ENCODE results near the gene DGCR2.

DGCR2 gene

DNA sequence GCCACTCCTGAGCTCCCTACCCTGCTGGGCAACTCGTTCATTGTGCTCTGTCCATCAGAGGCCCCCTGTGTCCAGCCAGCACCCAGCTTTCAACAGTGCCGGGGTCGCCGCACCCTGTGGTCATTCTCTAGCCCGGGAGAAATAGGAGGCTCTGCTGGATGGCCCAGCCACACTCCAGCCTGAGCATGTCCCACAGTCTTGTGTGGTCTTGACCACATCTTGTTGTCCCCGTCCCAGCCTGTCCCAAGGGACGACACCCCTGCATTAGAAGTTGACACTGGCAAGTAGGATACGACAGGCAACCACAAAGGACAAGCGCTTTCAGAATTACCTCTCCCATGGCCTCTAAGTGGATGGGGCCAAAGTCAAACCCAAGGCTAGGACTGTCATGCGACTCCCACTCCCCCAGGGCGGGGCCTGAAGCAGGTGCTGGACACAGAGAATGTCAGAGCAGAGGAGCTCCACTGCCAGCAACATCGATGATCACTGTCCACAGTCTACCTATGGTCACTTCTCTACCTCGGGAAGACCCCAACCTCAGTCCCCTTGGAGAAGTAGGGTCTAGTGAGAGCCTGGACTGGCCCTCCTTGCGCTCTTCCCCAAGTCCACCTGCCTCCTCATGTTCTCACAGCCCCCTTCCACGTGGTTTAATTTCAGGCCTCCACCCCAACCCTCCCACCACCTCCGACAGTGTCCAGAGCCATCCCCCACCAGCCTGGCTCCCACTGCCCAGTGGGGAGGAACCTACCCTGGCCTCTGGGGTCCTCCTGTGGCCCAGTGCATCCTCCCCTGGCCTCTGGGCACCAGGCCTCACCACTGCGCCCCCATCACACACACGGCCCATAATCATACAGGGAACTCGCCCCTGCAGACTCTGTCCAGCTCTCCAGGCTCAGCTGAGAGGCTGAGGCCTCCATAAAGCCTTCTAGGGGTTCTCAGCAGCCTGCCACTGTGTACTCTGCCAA is 4.4 kb upstream of the DGCR2 start:
- no peak for FAIRE-seq

DNA sequence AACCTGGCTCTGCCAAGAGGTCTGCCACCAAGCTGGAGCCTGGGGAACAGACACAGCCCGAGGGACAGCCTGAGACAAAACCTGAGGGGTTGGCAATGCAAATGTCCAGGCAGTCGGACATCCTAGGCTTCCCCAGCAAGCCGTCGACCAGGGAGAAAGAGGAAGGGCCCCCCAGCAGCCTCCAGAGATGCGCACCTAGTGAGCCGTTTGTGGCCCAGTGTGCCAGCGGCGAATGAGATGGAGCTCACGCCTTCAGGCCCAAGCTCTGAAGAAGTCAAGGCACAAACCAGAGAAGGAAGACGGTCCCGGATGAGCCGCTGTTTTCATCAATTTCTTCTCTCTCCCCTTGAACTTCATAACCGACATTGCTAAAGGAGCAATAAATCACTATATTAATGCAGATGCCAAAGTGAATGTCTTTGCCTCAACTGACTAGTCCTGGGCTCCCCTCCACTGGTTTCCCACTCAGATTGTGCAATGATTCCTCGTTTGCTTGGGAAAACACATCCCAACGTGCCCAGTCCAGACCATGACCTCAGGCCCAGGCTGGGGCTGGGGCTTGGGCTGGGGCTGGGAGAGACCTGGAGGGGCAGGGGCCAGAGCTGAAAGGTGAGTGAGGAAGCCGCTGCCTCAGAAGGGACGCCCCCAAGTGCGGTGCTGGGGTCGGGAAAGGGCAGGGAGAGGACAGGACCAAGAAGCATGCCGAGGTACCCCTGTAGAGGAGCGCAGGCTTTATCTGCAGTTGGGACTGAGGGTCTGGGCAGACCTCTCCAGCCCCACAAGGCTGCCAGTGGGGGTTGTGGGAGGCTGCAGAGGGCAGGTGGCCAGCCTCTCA is 3.5 kb upstream of the DGCR2 start:
- FAIRE-seq: no peak

DNA sequence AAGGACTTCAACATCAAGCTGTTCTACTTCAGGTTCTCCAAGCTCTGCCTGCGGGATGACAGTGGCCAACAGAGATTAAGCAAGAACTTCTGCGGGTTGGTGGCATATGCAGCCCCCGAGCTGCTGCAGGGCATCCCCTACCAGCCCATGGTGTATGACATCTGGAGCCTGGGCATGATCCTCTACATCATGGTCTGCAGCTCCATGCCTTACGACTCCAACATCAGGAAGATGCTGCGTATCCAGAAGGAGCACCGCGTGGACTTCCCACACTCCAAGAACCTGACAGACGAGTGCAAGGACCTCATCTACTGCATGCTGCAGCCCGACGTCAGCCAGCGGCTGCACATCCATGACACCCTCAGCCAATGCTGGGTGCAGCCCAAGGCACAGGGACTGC is 2.8 kb upstream of the DGCR2 start:
- FAIRE-seq: no peak

DNA sequence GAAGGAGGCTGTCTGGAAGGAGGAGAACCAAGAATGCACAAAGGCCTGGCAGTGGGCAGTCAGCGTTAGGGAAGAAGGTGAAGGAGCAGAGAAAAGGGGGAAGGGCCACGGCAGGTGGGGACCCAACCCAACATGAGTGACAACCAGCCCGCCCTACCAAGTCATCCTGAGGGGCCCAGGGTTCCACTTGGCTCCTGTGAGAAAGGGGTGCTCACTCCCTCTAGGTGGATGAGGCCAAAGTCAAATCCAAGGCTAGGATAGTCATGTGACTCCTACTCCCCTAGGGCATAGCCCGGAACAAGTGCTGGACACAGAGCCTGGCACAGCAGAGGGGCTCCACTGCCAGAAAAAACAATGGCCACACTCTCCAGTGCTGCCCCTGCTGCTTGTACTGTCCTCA is 2.2 kb upstream of the DGCR2 start:
- no peak for FAIRE-seq

DNA sequence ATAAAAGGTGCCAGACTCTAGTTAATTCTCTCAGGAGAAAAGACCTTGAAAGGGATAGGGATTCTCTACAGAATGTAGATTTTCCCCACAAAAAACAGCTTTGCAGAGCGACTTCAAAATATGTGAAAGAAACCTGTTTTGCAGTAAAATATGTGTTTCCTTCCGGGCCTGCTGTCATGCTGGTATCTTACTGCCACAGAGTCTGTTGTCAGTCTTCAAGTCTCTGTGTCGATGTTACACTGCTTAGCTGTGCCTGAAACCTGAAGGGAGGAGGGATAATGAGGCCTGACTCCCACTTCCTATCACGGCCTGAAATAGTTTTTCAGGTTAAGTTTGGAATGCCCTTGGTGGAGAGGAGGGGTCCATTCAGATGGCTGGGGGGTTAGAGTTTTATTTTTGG is 1.7 kb upstream of the DGCR2 start:
- no peak for FAIRE-seq

DNA sequence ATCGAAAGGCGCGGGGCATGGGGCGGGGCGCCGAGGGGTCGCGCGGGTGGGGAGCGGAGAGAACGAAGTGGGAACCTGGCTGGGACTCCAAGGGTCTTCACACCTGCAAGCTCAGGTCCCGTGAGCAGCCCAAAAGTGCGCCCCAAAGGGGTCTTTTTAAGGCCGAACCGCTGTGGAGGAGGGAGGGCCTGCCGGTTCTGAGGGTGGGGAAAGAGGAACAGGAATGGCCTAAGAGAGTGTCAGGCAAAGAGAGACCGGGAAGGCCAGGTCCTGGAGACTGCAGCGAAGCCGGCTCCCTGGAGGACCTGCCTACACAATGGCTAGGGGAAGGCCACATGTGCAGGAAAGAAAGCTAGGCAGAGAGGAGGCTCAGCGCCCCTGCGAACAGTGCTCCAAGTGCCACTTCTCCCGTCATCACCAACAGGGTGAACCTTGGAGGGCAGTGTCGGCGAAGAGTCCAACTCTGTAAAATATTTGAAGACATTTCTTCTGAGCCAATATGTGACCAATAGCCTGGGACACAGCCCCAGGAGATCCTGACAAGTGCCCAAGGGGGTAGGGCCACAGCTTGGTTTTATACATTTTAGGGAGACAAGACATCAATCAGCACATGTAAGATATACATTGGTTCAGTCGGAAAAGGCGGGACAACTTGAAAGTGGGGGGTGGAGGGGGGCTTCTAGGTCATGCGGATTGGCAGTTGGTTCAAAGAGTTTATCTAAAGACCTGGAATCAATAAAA is 710 bp upstream of the DGCR2 start:
- FAIRE-seq: no peak

DNA sequence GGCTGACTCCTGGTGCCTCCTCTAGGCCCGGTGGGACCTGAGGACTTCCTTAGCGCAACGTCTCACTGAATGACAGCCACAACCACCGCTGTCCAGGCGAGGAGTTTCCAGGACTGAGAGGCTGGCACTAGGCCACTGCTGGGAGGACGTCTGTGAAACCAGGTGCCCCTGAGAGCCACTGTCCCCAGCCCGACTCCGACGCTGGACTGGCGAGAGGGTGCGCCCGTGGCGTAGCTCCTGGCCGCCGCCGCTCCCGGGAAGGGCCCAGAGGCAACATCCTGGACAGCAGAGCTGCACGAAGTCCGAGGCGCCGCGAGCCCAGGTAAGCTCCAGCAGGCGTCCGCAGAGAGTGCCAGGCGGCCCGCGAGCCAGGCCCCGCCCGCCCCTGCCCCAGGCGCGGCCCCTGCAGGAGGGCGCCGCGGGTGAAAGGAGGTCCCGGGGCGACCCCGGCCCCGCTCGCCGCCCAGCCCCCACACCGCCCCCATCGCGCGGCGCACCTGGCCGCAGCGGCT is 525 bp downstream of the DGCR2 start:
- FAIRE-seq: no peak

DNA sequence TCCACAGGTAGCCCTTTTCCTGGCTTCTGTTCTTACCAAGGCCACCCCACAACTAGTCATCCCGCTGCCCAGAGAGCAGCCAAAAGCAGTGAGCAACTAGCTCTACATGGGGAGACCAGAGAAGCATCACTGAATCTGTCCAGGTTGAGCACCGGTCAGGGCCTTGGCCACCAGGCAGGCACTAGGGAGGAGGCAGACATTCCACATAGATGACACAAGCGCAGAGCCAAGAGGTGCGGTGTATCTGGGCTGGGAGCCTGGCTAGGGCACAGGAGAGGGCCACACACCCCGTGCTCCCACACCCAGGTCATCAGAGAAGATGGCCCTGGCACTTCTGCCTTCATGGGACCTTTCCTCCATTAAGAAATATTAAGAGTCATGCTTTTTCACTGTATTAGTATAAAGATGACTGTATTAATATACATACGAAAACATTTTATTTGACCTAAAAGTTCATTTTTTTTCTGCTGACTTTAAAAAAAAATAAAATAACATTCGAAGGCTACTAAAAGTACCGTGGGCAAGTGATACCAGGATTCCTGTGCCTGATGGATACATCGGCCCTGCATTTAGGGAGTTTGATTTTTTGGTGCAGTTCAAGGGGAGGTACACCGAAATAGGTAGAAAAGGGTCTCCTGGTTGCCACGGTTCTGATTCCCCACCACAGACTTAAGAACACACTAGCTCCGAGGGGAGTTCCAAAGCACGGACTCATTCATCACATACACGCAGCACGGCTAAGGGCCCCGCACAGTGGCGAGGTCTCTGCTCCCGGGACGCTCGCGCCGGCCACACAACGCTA is 1.2 kb downstream of the DGCR2 start:
- FAIRE-seq: no peak

DNA sequence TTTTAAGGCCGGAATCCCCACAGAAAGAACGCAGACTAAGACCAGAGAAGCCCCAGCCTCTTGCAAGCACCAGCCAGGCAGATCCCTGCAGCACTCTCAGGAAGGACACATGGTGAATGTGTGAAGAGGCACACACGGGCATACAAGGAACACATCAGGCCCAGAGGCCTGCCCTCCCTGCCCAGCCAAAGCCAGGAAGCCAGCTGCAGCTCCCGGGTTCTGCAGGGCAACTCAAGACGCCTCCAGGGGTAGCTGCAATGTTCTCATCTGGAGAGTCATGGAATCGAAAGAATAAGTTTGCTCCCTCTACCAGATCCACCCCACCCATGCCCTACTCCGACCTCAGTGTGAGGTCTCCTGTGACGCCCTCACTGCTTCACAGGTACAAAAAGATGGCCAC is 2.3 kb downstream of the DGCR2 start:
- no peak for FAIRE-seq

DNA sequence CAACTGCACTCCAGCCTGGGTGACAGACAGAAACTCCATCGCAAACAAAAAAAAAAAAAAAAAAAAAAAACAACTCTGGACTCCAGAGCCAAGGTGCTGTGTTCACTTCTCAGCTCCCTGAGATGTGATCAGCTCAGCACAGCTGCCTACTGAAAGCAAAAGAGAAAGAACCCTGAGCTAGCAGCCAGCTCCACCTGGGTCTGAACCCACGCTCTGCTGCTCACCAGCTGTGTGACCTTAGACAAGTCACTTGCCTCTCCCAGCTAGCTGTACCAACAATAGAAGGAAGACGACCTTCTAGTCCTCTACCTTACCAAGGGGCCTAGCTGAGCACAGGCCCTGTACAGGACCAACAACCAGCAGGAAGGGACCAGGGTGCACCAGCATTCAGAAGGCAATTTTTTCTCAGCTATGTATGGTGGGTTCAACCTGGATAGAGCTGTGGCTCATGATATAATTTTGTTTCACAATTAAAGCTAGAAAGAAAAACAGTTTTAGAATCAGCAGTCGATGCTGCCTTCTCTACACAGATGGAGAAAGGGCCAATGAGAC is 3.8 kb downstream of the DGCR2 start:
- FAIRE-seq: no peak

DNA sequence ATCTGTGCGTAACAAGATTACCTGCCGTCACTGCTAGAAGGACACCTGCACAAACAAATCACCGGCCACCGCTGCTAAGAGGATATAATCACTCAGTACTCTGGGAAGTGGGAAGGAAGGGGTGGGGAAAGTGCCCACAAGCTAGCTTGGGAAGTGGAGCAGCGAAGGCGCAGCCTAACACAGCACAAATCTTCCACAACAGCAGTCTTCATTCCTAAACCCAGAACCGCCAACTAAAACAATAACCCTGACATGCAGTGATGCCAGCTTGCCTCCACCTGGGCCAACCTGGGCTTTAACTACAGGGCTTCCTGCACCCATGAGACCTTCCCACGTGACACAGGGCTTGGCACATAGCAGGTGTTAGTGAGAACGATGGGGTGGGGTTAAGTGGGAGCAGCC is 5.1 kb downstream of the DGCR2 start:
- no peak for FAIRE-seq

DNA sequence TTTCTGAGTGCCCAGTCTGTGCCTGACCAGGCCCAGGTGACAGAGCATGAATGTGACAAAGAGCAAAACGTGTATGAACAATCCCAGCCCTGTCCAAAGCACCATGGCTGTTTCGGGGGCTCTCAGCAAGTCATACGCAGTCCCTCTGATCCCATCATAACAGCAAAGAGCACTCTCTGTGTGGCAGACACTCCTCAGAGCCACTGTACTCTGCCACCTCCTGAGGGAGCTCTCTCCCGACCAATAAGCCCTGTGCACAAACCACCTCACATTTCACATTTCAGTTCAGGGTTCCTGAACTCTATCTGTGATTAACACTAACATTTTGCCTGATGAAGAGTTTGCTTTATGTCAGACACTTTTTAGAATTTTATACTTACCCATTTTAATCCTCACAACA is 6.6 kb downstream of the DGCR2 start:
- FAIRE-seq: no peak

DNA sequence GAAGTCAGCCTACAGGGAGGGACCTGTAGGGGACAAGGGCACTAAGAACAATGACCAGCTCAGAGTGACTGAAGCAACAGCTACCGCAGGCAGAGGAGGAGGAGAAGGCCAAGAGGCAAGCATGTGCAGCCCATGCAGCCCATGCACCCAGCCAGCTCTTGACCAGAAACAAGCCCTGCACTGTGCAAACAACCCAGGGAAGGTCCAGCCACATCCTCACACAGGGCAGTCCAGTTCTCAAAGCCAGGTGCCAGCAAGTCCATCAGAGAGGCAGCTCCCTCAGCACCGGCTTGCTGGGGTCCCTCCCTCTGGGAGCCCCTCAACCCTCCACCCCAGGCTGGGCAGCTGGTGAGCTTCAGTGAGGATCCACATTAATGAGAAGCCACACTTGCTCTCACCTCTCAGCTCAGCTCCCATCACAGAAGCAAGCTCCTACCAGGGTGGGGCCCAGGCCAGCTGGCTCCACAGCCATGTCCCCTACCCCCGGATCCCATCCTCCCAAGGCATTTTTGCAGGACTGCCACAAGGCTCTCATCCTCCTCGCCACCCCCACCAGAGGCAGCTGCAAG is 7.1 kb downstream of the DGCR2 start:
- no peak for FAIRE-seq

DNA sequence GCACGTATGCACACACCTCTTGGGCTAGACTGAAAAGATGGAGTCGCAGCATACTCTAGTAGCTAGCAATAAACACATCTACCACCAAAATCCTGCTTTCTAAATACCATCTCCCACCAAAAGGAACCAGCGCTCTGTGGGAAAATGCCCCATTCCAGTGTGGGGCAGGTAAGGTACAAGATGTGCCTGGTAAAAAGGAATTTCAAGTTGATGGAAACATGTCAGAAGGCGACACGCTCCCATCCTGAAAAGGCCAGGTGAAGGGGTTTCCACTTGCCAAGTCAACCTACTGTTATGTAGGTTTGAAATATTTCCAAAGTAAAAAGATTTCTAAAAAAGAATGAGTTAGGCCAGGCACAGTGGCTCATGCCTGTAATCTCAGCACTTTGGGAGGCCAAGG is 8.8 kb downstream of the DGCR2 start:
- FAIRE-seq: no peak

DNA sequence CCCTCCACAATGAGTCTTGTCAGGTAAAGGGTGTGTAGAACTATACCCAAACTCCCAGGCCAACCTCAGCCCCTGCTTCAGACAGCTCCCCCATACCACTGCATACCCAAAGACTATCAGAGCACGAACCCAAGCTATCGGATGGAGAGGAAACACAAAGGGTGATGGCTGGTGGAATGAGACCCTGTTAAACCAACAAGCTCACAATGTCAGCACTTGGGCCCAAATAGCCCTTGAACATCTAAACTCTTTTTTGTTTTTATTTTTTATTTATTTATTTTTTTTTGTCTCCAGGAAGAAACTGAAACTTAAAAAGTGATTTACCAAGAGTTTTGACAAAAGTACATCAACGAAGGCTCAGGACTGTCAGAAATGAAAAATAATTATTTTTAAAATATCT is 10.6 kb downstream of the DGCR2 start:
- no peak for FAIRE-seq

DNA sequence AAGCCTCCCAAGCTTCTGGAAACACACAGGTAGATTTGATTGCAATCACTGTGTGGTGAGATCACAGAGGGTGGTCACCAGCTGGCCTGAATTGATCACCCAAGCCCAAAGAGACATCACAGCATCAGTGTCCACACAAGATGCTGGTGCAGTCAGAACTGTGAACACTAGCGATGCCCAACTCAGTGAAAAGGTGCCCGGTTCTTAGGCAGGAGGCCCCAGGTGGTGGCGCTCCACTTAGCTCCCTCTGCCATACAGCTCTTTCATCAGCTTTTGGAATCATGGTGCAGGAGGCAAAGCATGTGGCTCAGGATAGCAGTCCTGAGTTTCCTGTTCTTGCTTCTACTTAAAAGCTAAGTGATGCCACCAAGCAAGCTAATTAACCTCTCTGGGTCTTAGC is 11.1 kb downstream of the DGCR2 start:
- FAIRE-seq: no peak

DNA sequence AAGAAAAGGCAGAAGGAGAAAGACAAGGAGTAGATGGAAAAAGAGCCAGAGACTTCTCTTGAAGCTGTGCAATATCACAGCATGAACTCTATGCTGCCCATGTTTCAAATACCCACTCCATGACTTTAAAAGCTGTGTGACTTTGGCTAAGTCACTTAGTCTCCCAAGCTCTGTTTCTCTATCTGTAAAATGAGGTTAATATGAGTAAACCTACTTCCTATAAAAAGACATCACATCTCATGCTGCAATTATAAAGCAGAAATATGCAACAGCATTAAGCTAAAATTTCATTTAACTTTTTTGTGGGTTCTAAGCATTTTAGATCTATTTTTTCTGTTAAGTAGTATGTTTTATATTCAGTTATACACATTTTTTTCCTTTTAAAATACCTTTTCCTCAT is 11.6 kb downstream of the DGCR2 start:
- no peak for FAIRE-seq

DNA sequence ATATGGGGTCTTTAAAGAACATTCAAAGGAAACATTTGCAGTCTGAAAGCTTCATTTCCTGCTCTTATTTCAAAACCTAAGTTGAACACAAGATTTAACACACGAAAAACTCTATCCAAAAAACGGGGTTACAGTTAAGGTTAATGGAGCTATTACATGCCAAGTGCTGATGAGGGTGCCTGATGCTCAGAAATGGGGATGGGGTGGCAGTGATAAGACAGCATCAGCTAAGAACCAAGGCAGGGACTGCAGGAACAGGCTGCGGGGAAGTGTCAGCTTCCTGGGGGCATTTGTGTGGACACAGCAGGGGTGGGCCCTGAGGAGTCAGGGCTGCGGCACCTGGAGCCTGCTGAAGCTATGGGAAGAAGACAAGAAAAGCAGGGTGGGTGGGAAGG is 12.2 kb downstream of the DGCR2 start:
- FAIRE-seq: no peak

DNA sequence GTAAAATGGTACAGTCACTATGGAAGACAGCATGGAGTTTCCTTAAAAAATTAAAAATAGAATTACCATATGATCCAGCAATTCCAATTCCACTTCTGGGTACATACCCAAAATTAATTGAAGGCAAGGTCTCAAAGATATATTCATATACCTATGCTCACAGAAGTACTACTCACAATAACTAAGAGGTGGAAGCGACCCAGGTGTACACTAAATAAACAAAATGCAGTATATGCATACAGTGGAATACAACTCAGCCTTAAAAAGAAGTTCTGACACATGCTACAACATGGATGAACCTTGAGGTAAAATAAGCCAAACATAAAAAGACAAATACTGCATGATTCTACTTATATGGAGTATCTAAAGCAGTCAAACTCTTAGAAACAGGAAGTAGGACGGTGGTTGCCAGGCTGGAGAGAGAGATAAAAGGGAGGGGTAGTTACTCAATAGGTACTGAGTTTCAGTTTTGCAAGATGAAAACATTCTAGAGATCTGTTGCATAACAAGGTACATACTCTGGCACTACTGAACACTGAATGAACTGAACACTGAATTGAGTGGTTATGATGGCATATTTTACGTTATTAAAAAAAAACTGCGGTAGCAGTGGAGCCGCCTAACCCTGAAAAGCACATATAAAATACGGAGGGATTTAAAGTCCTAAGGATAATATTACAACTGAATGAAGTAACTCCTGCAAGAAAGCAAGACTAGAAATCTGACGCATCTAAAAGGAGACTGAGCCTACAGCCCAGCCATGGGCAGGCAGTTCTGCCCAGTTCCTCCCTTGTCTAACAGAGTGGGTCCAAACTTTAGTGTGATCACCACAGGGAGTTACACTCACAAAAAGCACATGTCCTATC is 12.8 kb downstream of the DGCR2 start:
- FAIRE-seq: no peak

DNA sequence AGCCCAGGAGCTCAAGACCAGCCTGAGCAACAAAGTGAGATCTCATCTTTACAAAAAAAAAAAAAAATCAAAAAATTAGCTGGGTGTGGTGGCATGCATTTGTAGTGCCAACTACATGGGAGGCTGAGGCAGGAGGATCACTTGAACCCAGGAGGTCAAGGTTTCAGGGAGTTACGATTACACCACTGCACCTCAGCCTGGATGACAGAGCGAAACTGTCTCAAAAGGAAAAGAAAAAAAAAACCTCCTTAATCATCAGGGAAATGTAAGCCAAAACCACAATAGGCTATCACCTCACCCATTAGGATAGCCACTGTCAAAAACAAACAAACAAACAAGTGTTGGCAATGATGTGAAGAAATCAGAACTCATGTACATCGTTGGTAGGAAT is 13.4 kb downstream of the DGCR2 start:
- no peak for FAIRE-seq

DNA sequence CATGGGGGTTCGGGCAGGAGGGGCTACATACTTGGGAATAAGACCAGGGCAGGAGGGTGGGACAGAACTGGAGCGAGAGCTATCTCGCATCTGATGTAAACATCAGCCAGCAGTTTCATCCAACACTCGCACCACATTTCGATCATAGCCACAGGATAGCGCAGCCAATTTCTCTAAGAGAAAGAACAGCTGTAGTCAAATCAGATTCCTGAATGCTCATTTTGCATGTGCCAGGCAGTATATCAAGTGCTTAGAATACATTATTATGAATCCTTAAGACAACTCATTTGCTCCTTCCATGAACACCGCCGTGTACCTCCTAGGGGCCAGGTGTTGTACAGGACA is 14.5 kb downstream of the DGCR2 start:
- no peak for FAIRE-seq

All from colon (tissue), 2 donors.